NT2/D1 (cell line): ENCODE measurements around the gene EFHC1.

Experiments used
- DNase-seq: peaks from one replicate; pipeline ENCODE4 v3.0.0-alpha.2; 2011; ENCODE audit warnings: low read depth, low spot score
- H3K27me3 ChIP-seq: 2 replicates; pipeline ENCODE4 v1.6.0; 2011; ENCODE audit warnings: mild to moderate bottlenecking; ENCODE audit not compliant: insufficient read length, insufficient read depth
- H3K36me3 ChIP-seq: 2 replicates; pipeline ENCODE4 v1.6.1; 2011; ENCODE audit warnings: mild to moderate bottlenecking, low read length, mixed read lengths; ENCODE audit not compliant: insufficient read depth, insufficient read length
- H3K4me1 ChIP-seq: 2 replicates; pipeline ENCODE4 v1.5.1; 2011; ENCODE audit not compliant: insufficient read depth, insufficient read length
- H3K4me3 ChIP-seq: 2 replicates; pipeline ENCODE4 v1.5.1; 2011; ENCODE audit warnings: low read depth; ENCODE audit not compliant: insufficient read length
- H3K9ac ChIP-seq: 2 replicates; pipeline ENCODE4 v1.6.0; 2011; ENCODE audit warnings: low read depth; ENCODE audit not compliant: insufficient read length
- H3K9me3 ChIP-seq: 2 replicates; pipeline ENCODE4 v1.5.1; 2011; ENCODE audit warnings: mild to moderate bottlenecking, low read length; ENCODE audit not compliant: insufficient read depth
- SUZ12 ChIP-seq: IDR thresholded peaks from 2 replicates; pipeline ENCODE4 v1.6.1; 2011; ENCODE audit not compliant: insufficient read length, insufficient read depth; ENCODE audit errors: extremely low read depth
- YY1 ChIP-seq: IDR thresholded peaks from 2 replicates; pipeline ENCODE4 v1.6.1; 2011; ENCODE audit not compliant: insufficient read length, insufficient read depth
- ZNF274 ChIP-seq: IDR thresholded peaks from 2 replicates; pipeline ENCODE4 v1.6.1; 2011; ENCODE audit warnings: mild to moderate bottlenecking, low read depth, low read length

Gene EFHC1

GRCh38 chr6:52511163-52511562 lies 91.0 kb downstream of the EFHC1 start:
- Histone ChIP-seq H3K36me3 (peaks cover 82% of the 10 kb centered on the region), H3K27me3 (no peaks in the 10 kb centered on the region), H3K4me1 (peaks cover 2% of the 10 kb centered on the region), H3K9ac (no peak overlapping the region), H3K9me3 (no peaks in the 10 kb centered on the region), H3K4me3 (no peak overlapping the region)
- DNase-seq: no peak
- TF ChIP-seq ZNF274: no peak
- no peak for TF ChIP-seq SUZ12
- TF ChIP-seq YY1: no peak

- Histone ChIP-seq H3K9ac (no peak overlapping the region), H3K36me3 (peaks cover 82% of the 10 kb centered on the region), H3K27me3 (no peaks in the 10 kb centered on the region), H3K4me1 (peaks cover 6% of the 10 kb centered on the region), H3K9me3 (no peaks in the 10 kb centered on the region), H3K4me3 (no peak overlapping the region)
- TF ChIP-seq YY1 (no peak), SUZ12 (no peak)
- DNase-seq: no peak
These were observed 91.5 kb downstream of the EFHC1 start for GRCh38 chr6:52511572-52512151.

GRCh38 chr6:52512199-52512598 lies 92.1 kb downstream of the EFHC1 start:
- no peaks in the 10 kb centered on the region for H3K27me3 ChIP-seq
- no peak overlapping the region for H3K4me3 ChIP-seq
- no peak overlapping the region for H3K9ac ChIP-seq
- H3K36me3 ChIP-seq: peaks cover 82% of the 10 kb centered on the region
- TF ChIP-seq SUZ12: no peak
- no peak for TF ChIP-seq ZNF274
- no peak for TF ChIP-seq YY1
- H3K9me3 ChIP-seq: no peaks in the 10 kb centered on the region
- peaks cover 7% of the 10 kb centered on the region for H3K4me1 ChIP-seq
- no peak for DNase-seq

- DNase-seq: no peak
- peaks cover 10% of the 10 kb centered on the region for H3K4me1 ChIP-seq
- no peak overlapping the region for H3K9ac ChIP-seq
- H3K36me3 ChIP-seq: peaks cover 71% of the 10 kb centered on the region
- H3K4me3 ChIP-seq: no peak overlapping the region
- H3K27me3 ChIP-seq: no peaks in the 10 kb centered on the region
- TF ChIP-seq ZNF274 (no peak), SUZ12 (no peak), YY1 (no peak)
- no peaks in the 10 kb centered on the region for H3K9me3 ChIP-seq
These were observed 93.3 kb downstream of the EFHC1 start for GRCh38 chr6:52513464-52513863.

GRCh38 chr6:52513896-52514295 lies 93.8 kb downstream of the EFHC1 start:
- TF ChIP-seq SUZ12 (no peak), ZNF274 (no peak), YY1 (no peak)
- no peaks in the 10 kb centered on the region for H3K9me3 ChIP-seq
- no peak overlapping the region for H3K4me3 ChIP-seq
- H3K36me3 ChIP-seq: peaks cover 69% of the 10 kb centered on the region
- no peak for DNase-seq
- no peaks in the 10 kb centered on the region for H3K27me3 ChIP-seq
- no peak overlapping the region for H3K9ac ChIP-seq
- peaks cover 10% of the 10 kb centered on the region for H3K4me1 ChIP-seq

GRCh38 chr6:52514514-52514913 lies 94.4 kb downstream of the EFHC1 start:
- no peak for DNase-seq
- no peaks in the 10 kb centered on the region for H3K27me3 ChIP-seq
- H3K9me3 ChIP-seq: no peaks in the 10 kb centered on the region
- peaks cover 68% of the 10 kb centered on the region for H3K36me3 ChIP-seq
- H3K4me1 ChIP-seq: peaks cover 10% of the 10 kb centered on the region
- no peak overlapping the region for H3K4me3 ChIP-seq
- TF ChIP-seq YY1 (no peak), ZNF274 (no peak), SUZ12 (no peak)
- H3K9ac ChIP-seq: no peak overlapping the region

- DNase-seq: no peak
- H3K9me3 ChIP-seq: no peaks in the 10 kb centered on the region
These were observed 95.2 kb downstream of the EFHC1 start for GRCh38 chr6:52515219-52515960.

More at GRCh38 chr6:52515219-52515960, 95.2 kb downstream of the EFHC1 start:
- no peak overlapping the region for H3K9ac ChIP-seq
- H3K36me3 ChIP-seq: peaks cover 66% of the 10 kb centered on the region
- H3K4me3 ChIP-seq: no peak overlapping the region
- H3K4me1 ChIP-seq: peaks cover 10% of the 10 kb centered on the region
- no peaks in the 10 kb centered on the region for H3K27me3 ChIP-seq
- TF ChIP-seq SUZ12 (no peak), ZNF274 (no peak), YY1 (no peak)
